ENCODE data around the gene STX16. TPM values are rescaled to one million over a fixed set of nuclear protein-coding genes. Genes with fewer than 3 reads are reported as not detected.

Gene STX16
- total and polyA plus RNA-seq, 2 of the 13 experiments (the other 11 are each of a cell fraction or from before 2014, with no cell fraction given), result 28.0 to 72.7 TPM

GRCh38 chr20:58651559-58651945, 469 bp downstream of the STX16 start:
- Histone ChIP-seq H3K4me1 (ENCODE audit: insufficient read depth, low read length) (peaks cover 54% of the 10 kb centered on the region), H3K27me3 (ENCODE audit: control insufficient read depth in 1 of 2, insufficient read depth in 2 of 2, low read length in 2 of 2) (peaks cover 0 to 6% of the 10 kb centered on the region in 2 experiments; a peak in 1 of 5 replicates), H2AFZ (ENCODE audit: low read length) (no peak overlapping the region), H3K4me3 (replicated peaks in 1 of 3; ENCODE audit: insufficient read depth in 1 of 3, low read depth in 2 of 3, low read length in 3 of 3) (peak overlapping the region; percentile 87 to 98 (median 95)), H3K36me3 (replicated peaks in 1 of 2; ENCODE audit: control insufficient read depth in 1 of 2, insufficient read depth in 2 of 2, low read length in 2 of 2) (peaks cover 1 to 5% of the 10 kb centered on the region in 2 experiments; a peak in 3 of 5 replicates), H3K9me3 (ENCODE audit: low read length) (no peaks in the 10 kb centered on the region), H3K79me2 (ENCODE audit: insufficient read depth, low read length) (peaks cover 55% of the 10 kb centered on the region), H3K9ac (ENCODE audit: insufficient read depth, low read depth, low read length) (peak overlapping the region; percentile 96), H3K4me2 (ENCODE audit: low read depth, low read length) (peak overlapping the region; percentile 91), H4K20me1 (ENCODE audit: insufficient read depth, low read length) (peaks cover 21% of the 10 kb centered on the region), H3K27ac (ENCODE audit: extremely low read length, insufficient read depth, low read length) (peak overlapping the region; percentile 79)
- under 1% methylated on average over 18 of the region's 18 CpGs for WGBS (ENCODE audit: low lambda C conversion rate)
- ATAC-seq (peak; percentile 17), FAIRE-seq (no peak), DNase-seq (ENCODE audit: low spot score) (peak; percentile 36)
- in situ Hi-C loops (cut with HindIII; ENCODE audit: extremely low pct_ligation_motif_present, low pct_unique_long_range_greater_than_20kb), result loop anchor here (10.0 kb wide), 1 partner anchor 407 kb away; no protein-coding TSS in a partner anchor
- ChIA-PET POLR2A (interaction anchor here (1.0 to 1.9 kb wide), 17 partner anchors 8 to 400 kb away, joined by 3 to 15 read pairs (median 5); partner anchors contain the start of genes ATP5F1E, RAB22A and VAPB), CTCF (ENCODE audit: low intra/inter-chr PET ratio, low total read pairs) (interaction anchor here (1.0 kb wide), 1 partner anchor 16 kb away, joined by 3 read pairs; no protein-coding TSS in a partner anchor)
- no TSS peak for BruUV-seq (replicated peaks)
- intact Hi-C loops (cut with micrococcal nuclease; ENCODE audit: unreplicated experiment), result loop anchor here (2.0 to 10.0 kb wide), 2 partner anchors 243 to 415 kb away; no protein-coding TSS in a partner anchor
- TF ChIP-seq CTCF (CRISPR knock-in tag; IDR thresholded peaks at IDR 0.05), result no peak
- TF ChIP-seq ZMAT5 (CRISPR knock-in tag; IDR thresholded peaks at IDR 0.05; ENCODE audit: borderline replicate concordance, low read depth), result no peak
- no peak; the same call in 1 of the 2 replicates for TF ChIP-seq ZNF850 (CRISPR knock-in tag; conservative IDR thresholded peaks at IDR 0.05)
- no peak for TF ChIP-seq ZNF615 (CRISPR knock-in tag; IDR thresholded peaks at IDR 0.05; ENCODE audit: borderline replicate concordance)
- no peak for TF ChIP-seq USF2 (IDR thresholded peaks at IDR 0.05; ENCODE audit: low read depth, low read length)
- no peak for TF ChIP-seq USF2 (CRISPR knock-in tag; IDR thresholded peaks at IDR 0.05; ENCODE audit: borderline replicate concordance)
- TF ChIP-seq FOXA3 (CRISPR knock-in tag; IDR thresholded peaks at IDR 0.05), result no peak
- no peak for TF ChIP-seq MIER2 (CRISPR knock-in tag; IDR thresholded peaks at IDR 0.05)
- no peak for TF ChIP-seq ZNF660 (CRISPR knock-in tag; IDR thresholded peaks at IDR 0.05; ENCODE audit: borderline replicate concordance, low read depth)
- TF ChIP-seq ZNF564 (CRISPR knock-in tag; IDR thresholded peaks at IDR 0.05), result no peak
- TF ChIP-seq ZNF362 (CRISPR knock-in tag; IDR thresholded peaks at IDR 0.05; ENCODE audit: borderline replicate concordance), result no peak
- TF ChIP-seq TAF1 (CRISPR knock-in tag; IDR thresholded peaks at IDR 0.05), result no peak
- no peak for TF ChIP-seq NCOA5 (CRISPR knock-in tag; IDR thresholded peaks at IDR 0.05)
- TF ChIP-seq YY1 (IDR thresholded peaks at IDR 0.05; ENCODE audit: insufficient read depth, insufficient replicate concordance, low read depth, low read length), result no peak
- TF ChIP-seq IRF2 (CRISPR knock-in tag; IDR thresholded peaks at IDR 0.05), result no peak
- no peak for TF ChIP-seq ZNF781 (CRISPR knock-in tag; IDR thresholded peaks at IDR 0.05; ENCODE audit: borderline replicate concordance, not compliant biosample characterization)
- no peak; the same call in 1 of the 2 replicates for TF ChIP-seq BCL3 (CRISPR knock-in tag; IDR thresholded peaks at IDR 0.05)
- no peak for TF ChIP-seq HOXA7 (CRISPR knock-in tag; IDR thresholded peaks at IDR 0.05)
